ENCODE measurements around the gene DHX34. TPM values are rescaled to one million over a fixed set of nuclear protein-coding genes. Genes with fewer than 3 reads are reported as not detected.

The DHX34 gene
- total and polyA plus RNA-seq, 9 donors: 2.6 to 21.3 (median 15.3) TPM

GRCh38 chr19:47377801-47378200 is 28.7 kb downstream of the DHX34 start:
- Histone ChIP-seq H3K4me1 (ENCODE audit: insufficient read depth) (no peaks in the 10 kb centered on the region), H3K36me3 (peaks cover 7% of the 10 kb centered on the region), H3K27me3 (no peaks in the 10 kb centered on the region), H3K27ac (no peak overlapping the region), H3K4me3 (no peak overlapping the region), H3K9me3 (no peaks in the 10 kb centered on the region)
- TF ChIP-seq EP300 (IDR thresholded peaks at IDR 0.05) (no peak), CTCF (IDR thresholded peaks at IDR 0.05) (no peak), POLR2A (IDR thresholded peaks at IDR 0.05) (no peak)
- WGBS, 3 donors: 74 to 78% (median 77%) methylated on average over 12 of the region's 12 CpGs
- DNase-seq: no peak
- intact Hi-C loops (cut with DNase I): no loop called here

GRCh38 chr19:47378246-47378645 is 29.1 kb downstream of the DHX34 start:
- no peak overlapping the region for H3K4me3 ChIP-seq
- peaks cover 7% of the 10 kb centered on the region for H3K36me3 ChIP-seq
- WGBS, 3 donors: 89 to 91% (median 90%) methylated on average over 11 of the region's 11 CpGs
- no peaks in the 10 kb centered on the region for H3K4me1 ChIP-seq (ENCODE audit: insufficient read depth)
- no peaks in the 10 kb centered on the region for H3K9me3 ChIP-seq
- no peaks in the 10 kb centered on the region for H3K27me3 ChIP-seq
- H3K27ac ChIP-seq: no peak overlapping the region
- TF ChIP-seq POLR2A (IDR thresholded peaks at IDR 0.05): no peak
- no peak for TF ChIP-seq CTCF (IDR thresholded peaks at IDR 0.05)
- TF ChIP-seq EP300 (IDR thresholded peaks at IDR 0.05): no peak
- intact Hi-C loops (cut with DNase I): no loop called here
- DNase-seq: no peak

GRCh38 chr19:47379381-47379938 is 30.3 kb downstream of the DHX34 start:
- intact Hi-C loops (cut with DNase I): no loop called here
- WGBS, 3 donors: 84 to 89% (median 89%) methylated on average over 16 to 23 of the region's 23 CpGs
- H3K4me1 ChIP-seq (ENCODE audit: insufficient read depth): no peaks in the 10 kb centered on the region
- TF ChIP-seq CTCF (IDR thresholded peaks at IDR 0.05): no peak
- no peak for TF ChIP-seq POLR2A (IDR thresholded peaks at IDR 0.05)
- no peak for TF ChIP-seq EP300 (IDR thresholded peaks at IDR 0.05)
- H3K4me3 ChIP-seq: no peak overlapping the region
- H3K27ac ChIP-seq: no peak overlapping the region
- no peak for DNase-seq
- no peaks in the 10 kb centered on the region for H3K27me3 ChIP-seq
- peaks cover 7% of the 10 kb centered on the region for H3K36me3 ChIP-seq
- H3K9me3 ChIP-seq: no peaks in the 10 kb centered on the region

GRCh38 chr19:47380559-47380958 is 31.4 kb downstream of the DHX34 start:
- intact Hi-C loops (cut with DNase I): no loop called here
- Histone ChIP-seq H3K27me3 (no peaks in the 10 kb centered on the region), H3K9me3 (no peaks in the 10 kb centered on the region), H3K36me3 (peaks cover 3% of the 10 kb centered on the region), H3K4me3 (no peak overlapping the region), H3K27ac (no peak overlapping the region), H3K4me1 (ENCODE audit: insufficient read depth) (no peaks in the 10 kb centered on the region)
- no peak for TF ChIP-seq CTCF (IDR thresholded peaks at IDR 0.05)
- no peak for TF ChIP-seq POLR2A (IDR thresholded peaks at IDR 0.05)
- no peak for TF ChIP-seq EP300 (IDR thresholded peaks at IDR 0.05)
- WGBS, 3 donors: 62 to 83% (median 65%) methylated on average over 6 of the region's 6 CpGs
- no peak for DNase-seq

Measured in ovary (tissue), 9 donors.